T-helper 1 cell treated with Interleukin-12 subunit alpha and Interleukin-12 subunit beta and Interleukin-4 antibody, amounts not matched to agents 30 ng/mL and 1 ng/mL, for 36 hours (primary cell): ENCODE results near the gene SH3TC2. TPM values are rescaled to one million over a fixed set of nuclear protein-coding genes. Genes with fewer than 3 reads are reported as not detected.

Experiments
- intact Hi-C: fragments of 100-400 bp; cut with micrococcal nuclease; formaldehyde crosslinking; loops from one replicate; pipeline ENCODE4 v1.15.1; 2024
- total RNA-seq: library from RNA; stranded (reverse); gene quantifications from 2 replicates; pipeline ENCODE4 v1.2.3, GENCODE V29; 2022

Gene SH3TC2
- total RNA-seq, 1 donor from 2014 or later: not detected

DNA sequence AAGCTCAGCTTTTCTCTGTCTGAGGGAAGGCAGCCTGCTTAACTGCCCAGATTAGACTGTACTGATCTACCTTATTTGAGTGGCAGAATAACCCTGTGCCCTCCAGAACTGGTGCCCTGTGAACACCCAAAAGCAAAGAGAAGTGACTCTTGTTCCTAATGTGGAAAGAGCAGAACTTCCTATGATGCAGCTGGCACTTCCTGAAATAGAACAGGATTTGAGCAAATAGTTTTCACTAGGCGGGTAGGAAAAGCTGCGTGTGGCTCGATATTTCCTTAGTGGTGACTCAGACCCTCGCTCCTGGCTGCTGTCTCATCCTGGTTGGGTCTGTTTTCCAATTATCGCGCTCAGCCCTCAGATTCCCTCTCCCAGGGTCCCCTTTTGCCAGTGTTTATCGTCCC lies 89.9 kb downstream of the SH3TC2 start:
- intact Hi-C loops: no loop called here

DNA sequence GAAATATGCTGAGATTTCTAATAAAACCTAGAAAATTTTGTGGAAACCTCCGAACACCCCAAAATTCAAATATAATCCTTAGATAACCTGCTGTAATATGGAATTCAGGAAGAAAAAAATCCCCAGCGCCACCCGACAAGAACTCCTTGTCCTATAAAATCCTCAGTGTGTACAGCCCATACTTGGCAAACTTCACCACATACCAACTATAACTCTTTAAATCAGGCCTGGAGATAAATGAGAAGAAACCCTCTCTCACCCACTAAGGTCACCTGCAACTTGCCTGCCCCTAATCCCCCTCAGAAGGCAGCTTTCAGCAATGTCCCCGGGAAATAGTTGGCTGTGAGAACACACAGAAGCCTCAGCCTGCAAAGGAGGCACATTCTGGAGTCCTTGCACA lies 90.5 kb downstream of the SH3TC2 start:
- intact Hi-C loops: no loop called here

DNA sequence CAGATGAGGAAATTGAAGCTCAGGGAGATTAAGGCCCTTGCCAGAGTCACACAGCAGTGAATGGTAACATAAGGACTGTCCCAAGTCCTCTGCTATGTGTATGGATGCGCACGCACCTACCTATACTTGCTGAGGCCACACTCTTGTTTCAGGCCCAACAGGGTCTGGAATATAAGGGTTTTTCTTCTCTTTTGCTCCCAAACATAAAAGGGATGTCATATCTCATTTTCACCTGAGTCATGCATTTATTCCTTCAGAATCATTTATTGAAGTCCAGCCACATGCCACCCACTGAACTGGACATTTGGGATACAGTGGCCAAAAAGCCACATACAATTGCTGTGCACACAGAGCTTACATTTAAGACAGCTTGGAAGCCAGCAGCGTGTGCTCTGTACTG lies 92.0 kb downstream of the SH3TC2 start:
- intact Hi-C loops: no loop called here

DNA sequence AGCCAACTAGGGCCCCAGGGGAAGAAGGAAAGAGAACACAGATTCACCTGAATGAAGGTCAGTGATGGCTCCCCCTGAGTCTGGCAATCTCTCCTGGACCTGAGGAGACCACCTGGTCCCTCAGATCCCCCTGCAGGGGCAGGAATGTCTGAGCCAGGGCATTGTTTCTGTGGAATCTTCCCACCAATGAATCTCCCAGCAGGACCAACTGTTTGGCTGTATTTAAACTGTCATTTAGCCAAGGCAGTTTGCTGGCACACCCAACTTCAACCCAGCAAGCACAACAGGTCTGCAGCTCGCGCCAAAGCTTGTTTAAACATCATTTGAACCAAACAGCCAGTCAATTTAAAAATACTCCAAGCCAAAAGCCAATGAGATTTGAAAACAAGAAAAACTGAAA lies 92.6 kb downstream of the SH3TC2 start:
- intact Hi-C loops: no loop called here

DNA sequence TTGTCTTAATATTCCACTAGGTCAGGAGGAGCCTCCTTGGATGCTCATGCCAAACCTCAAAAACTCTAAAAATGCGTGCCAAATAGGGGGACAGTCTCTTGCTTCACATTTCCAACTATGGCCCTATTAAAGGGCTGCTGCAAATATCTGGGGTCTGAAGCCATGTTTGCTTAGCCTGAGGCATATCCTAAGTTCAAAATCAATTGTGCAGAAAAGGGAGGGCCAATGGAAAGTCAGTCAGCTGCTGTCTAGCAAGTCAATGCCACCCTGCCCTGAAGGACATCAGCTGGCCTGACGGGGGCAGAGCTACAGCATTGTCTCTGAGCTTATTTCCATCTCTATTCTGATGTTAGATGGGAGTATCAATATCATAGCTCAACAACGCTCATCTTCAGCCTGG lies 93.6 kb downstream of the SH3TC2 start:
- intact Hi-C loops: no loop called here

DNA sequence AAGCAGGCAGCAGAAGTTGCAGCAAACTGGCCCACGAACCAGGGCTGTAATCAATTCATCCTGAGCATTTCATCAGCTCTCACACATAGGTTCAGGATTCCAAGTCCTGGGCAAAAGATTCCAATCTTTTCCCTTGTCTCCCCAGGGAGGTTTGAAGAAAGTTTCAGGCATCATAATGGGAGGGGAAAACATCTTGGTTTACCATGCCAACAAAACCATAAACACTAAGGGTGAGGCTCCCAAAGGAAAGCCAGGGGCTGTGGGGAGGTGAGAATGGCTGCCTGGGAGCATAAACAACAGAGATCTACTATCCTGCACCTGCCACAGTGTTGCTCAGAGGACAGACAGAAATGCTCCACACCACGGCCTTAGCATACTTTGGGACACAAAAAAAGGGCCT lies 94.6 kb downstream of the SH3TC2 start:
- intact Hi-C loops: no loop called here

DNA sequence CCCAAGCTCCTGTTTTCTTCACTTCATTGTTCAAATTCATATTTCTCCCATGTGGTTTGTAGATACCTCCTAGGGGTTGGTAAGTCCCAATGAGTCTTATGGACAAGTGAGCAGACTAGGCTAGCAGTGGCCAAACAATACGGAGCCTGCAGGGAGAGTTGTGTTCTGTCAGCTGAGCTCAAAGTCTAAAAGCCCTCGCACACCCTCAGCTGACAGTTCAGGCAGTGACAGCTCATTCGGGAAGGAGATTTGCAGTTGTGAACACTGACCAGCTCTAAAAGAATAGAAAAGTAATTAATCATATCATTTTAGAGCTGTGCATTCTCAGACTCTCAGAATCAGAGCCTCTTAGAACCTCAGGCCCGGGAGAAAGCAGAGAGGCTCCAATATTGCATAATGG lies 95.1 kb downstream of the SH3TC2 start:
- intact Hi-C loops: no loop called here

DNA sequence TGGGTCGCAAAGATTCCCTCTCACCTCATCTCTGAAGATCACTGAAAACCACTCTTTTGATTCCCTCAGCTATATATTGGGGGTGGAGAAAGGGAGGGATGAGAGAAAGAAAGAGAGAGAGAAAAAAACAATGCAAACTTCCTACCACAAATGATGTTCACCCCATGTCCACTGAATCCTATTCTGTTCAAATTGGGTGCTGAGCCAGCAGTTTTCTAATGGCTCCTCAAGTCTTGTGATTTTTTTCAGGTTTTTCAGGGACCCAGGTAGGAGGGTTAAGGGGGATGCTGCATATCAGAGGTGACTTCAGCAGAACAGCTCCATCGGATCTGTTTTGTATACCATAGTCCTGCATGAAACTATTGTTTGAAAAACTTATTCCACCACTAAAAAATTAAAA lies 95.9 kb downstream of the SH3TC2 start:
- intact Hi-C loops: no loop called here

DNA sequence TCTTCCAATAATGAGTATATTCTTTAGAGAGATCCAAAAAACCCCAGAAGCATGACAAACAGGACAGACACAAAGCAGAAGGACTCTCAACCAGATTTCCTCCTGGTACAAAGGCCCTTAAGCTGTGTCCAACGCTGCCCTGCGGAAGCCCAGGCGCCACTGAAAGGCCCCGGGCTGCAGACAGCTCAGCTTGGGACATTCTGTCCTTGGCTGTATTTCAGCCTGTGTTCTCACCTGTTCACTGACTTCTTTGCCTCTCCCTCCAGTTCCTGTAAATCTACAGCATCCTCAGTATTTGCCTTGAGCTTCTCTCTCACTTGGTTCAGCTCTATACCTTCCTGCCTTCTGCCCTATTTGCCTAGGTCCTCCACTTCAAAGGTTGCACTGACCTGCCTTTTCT lies 96.5 kb downstream of the SH3TC2 start:
- intact Hi-C loops: no loop called here

DNA sequence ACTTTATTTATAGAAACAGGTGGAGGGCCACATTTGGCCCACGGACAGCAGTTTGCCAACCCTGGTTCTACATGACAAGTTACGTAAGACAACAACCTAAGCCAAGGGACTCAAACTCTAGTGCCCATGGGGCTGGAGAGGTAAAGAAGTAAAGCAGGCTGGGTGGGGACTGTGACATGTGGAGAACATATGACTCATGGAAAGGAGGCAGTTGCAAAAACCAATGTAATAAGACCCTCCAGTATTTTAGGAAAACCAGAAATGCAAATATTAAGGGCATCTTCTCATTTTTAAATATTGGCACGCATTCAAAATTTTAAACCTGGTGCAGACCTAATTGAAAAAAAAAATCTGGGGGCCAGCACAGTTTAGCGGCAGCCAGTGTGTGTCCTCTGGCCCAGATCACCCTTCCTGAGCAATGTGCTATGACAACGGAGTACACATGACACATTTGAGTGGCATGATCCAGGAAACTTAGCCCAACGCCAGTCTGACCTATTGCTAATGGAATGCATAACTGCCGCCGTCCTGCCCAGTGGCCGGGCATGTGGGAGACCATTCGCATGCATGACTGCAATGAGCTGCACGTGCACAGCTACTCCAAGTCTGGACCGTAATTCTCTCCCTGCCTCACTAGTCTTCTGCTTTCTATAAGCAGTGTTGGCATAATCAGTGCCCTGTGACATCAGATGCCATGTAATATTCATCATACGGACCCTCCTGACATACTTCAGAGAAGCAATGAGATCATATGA lies 97.2 kb downstream of the SH3TC2 start:
- intact Hi-C loops: no loop called here

DNA sequence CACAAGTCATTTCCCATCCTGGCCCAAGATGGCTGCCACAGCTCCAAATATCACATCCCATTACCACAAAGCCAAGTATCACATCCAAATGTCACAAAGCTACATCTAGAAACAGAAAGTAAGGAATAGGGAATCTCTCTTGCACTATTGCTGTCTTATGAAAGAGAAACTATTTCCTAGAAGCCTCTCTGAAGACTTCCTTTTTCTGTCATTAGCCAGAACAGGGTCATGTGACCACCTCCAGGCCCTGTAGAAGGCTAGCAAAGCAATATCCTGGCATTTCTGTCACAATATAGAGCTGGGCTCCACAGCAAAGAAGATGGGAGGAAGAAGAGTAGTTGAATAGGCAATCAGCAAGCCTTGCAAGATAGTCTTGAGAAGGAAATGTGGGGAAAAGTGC lies 99.2 kb downstream of the SH3TC2 start:
- intact Hi-C loops: loop anchor here (5.0 kb wide), 1 partner anchor 149 kb away; no protein-coding TSS in a partner anchor

DNA sequence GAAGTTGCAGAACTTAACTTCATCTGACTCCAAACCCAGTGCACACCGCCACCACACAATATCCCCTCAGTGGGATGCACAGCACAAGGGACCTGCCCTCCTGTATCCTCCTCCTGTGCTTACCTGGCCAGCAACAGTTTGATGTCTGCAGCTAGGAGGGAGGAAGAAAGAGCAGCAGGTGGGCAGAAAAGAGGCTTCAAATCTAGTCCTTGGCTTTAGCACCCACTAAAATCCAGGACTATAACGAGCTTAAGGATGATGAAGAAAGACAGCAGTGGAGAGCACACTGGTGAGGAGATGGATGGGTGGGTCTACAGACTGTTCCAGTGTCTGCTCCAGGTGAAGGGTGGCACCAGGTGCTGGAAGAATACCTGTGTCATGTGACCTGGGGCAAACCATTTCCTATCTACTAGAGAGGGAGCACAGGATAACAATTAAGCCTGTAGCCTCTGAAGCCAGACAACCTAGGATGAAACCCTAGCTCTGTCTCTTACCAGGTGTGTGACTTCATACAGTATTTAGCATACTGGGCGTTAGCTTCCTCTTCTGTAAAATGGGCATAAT lies 100.0 kb downstream of the SH3TC2 start:
- intact Hi-C loops: loop anchor here (5.0 kb wide), 1 partner anchor 149 kb away; no protein-coding TSS in a partner anchor

DNA sequence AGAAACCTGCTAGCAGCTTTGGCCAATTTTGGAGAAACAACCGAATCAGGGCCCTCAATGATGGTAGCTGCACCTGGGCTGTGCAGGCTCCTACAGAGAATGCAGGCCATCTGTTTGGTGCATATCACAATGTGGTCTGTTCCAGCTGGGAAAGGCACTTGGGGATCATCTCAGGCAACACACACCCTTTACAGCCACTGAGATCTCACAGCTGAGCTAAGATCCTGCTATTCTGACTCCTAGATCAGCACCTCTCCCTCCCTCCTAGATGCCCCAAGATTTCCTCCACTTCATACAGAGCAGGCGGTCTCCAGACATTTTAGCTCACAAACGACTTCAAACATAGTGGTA lies 100.7 kb downstream of the SH3TC2 start:
- intact Hi-C loops: loop anchor here (5.0 kb wide), 1 partner anchor 150 kb away; no protein-coding TSS in a partner anchor

DNA sequence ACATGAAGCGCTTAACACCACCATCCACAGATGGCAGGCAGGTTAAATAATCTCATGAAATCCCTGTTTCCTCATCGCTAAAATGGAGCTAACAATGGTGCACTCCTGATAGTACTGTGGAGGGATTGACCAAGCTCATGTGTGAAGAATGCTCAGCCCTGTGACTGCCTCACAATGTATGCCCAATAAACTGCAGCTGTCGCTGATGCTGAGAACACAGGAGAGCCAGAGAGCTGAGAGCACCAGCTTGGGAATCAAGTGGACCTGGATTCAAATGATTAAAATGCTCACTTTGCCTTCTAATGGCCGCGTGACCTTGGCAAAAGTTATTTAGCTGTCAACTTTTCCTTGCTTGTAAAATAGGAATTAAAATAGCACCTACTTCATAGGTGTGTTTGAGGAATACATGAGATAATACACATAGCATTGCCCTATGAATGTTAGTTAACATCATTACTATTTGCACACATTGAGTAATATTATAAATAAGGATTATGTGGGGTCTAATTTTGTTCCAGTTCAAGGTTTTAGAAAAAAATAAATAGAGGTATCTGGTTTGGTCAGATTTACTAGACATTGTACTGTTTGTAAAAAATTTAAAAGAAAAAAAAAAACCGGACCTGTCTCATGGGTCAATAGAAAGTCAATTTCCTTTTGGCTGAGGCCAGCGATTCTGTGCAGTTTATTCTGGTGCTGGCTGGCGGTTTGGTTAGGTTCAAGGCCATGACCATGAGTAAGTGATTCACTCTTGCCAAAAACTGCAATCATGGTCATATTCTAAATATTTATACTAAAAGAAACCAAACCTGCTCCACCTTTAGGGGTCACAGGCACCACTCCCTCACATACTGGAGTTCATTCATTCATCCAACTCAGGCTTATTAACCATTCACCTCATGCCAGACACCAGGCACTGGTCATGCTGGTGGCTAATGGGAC lies 101.3 kb downstream of the SH3TC2 start:
- intact Hi-C loops: loop anchor here (5.0 kb wide), 1 partner anchor 151 kb away; no protein-coding TSS in a partner anchor

DNA sequence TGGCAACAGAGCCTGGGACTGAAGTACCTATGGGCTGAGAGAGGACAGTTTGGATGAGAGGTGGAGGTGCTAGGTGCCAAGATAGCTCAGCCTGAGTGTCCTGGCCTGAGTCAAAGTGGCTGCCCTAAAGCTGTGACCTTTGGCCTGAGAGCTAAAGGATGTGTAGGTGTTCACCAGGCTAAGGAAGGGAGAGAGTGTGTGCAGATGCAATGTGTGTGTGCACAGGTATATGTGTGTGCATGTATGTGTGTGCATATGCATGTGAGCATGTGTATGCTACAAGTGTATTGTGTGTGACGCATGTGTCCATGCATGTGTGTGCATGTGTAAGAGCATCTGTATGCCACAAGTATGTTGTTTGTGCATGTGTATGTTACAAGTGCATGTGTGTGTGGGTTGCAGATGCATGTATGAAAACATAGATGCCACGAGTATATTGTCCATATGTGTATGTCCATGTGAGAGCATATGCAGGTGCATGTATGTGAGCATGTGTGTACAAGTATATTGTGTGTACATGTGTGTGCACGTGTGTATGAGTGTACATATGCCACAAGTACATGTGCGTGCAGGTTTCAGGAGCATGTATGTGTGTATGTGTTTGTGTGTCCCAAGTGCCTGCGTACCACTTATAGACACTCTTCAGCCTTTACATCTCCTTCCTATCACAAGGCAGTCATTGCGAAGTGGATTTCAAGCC lies 102.6 kb downstream of the SH3TC2 start:
- intact Hi-C loops: loop anchor here (5.0 kb wide), 1 partner anchor 152 kb away; no protein-coding TSS in a partner anchor

DNA sequence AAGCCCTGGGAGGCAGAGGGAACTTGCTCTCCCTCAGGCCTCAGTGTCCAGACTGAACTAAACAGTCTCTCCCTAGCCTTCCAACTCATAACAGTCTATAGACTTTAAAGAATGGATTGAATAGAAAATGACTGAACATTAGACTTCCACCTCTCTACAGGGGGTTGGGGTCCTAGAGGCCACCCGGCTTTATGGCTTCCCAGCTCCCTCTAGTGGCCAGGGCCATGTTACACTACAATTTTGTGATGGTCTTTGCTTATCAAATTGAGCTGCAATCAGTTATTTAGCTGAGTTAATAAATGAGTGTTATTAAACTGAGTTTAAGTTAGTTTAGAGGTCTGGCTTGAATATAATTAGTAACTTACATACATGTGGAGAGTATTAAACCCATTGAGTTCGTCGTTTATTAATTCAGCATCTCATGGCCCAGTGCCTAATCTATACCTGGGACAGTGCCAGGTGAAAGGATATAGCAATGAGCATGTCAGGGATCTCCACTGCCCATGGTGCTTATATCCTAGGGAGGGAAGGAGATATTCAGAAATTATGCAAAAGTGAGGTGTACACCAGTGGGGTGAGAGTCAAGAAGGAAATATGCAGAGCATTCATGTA lies 105.2 kb downstream of the SH3TC2 start:
- intact Hi-C loops: loop anchor here (1.0 to 2.0 kb wide), 5 partner anchors 78 to 224 kb away; no protein-coding TSS in a partner anchor

DNA sequence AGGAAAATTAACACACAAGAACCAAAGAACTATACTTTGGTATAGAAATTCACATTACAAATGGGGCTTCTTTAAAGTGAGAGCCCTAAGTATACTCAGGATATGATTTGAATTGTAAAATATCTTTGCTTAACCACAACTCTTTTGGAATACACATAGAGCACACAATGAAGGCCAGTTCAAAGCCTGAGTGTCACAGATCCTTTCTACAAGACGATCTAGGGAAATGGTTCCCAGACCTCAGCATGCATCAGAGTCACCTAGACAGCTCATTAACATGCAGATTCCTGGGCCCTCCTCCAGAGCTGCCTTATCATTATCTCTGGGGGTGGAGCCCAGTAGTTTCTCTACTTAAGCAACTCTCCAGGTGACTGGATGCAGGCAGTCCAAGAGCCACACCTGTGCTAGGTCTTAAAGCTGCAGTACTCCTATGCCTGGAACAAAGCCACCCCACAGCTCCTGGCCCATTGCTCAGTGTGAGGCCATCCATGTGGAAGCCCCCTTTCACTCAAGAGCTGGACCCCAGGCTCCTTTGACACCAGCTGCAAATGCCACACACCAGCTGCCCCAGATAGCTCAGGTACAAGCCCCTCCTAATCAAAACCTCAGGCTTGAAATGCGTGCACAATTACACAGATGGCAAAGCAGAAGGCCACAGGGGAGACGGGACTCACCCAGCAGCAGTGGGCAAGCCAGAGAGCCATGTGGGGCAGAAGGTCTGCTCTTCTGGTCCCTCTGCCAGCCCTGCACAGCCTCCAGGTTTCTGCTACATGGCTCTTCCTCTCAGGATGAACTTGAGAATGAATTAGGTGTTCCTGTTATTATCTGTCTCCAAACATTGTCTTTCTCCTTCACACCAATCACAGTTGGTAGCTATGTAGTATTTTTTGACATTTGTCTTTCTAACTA lies 106.1 kb downstream of the SH3TC2 start:
- intact Hi-C loops: loop anchor here (1.0 to 2.0 kb wide), 5 partner anchors 79 to 223 kb away; no protein-coding TSS in a partner anchor
